ENCODE data around the gene AIP. TPM values are rescaled to one million over a fixed set of nuclear protein-coding genes. Genes with fewer than 3 reads are reported as not detected.
A peak's percentile ranks its signal among the peaks of the same experiment; 100 is the strongest.

AIP gene
- total and polyA plus RNA-seq, 2 donors (not counting 3 experiments of a cell fraction or from before 2014, with no cell fraction given): 46.3 to 114 TPM

- no peaks in the 10 kb centered on the region for H3K9me3 ChIP-seq (replicated peaks; ENCODE audit: control insufficient read depth, insufficient read depth, low read length)
- intact Hi-C loops (cut with micrococcal nuclease): loop anchor here (2.0 to 5.0 kb wide), 3 partner anchors 40 to 116 kb away; partner anchors contain the start of genes POLD4 and RPS6KB2
Observed at GRCh38 chr11:67468456-67468758, 14.4 kb upstream of the AIP start.

More at GRCh38 chr11:67468456-67468758, 14.4 kb upstream of the AIP start:
- H2AFZ ChIP-seq (ENCODE audit: low read depth, low read length): no peak overlapping the region
- CTCF ChIA-PET: interaction anchor here (0.8 to 2.6 kb wide), 7 partner anchors 8 to 123 kb away, joined by 3 to 26 read pairs (median 4); partner anchors contain the start of genes AIP, GPR152 and PPP1CA
- peaks cover 19% of the 10 kb centered on the region for H3K4me1 ChIP-seq (ENCODE audit: control insufficient read depth, extremely low read depth, insufficient read depth, low read length)
- no peak overlapping the region for H3K27ac ChIP-seq (ENCODE audit: insufficient read depth, low read depth, low read length)
- dilution Hi-C loops (cut with MboI; ENCODE audit: extremely low pct_ligation_motif_present, low sequenced_read_pairs): no loop called here
- POLR2A ChIA-PET: interaction anchor here (0.6 kb wide), 1 partner anchor 112 kb away, joined by 7 read pairs; no protein-coding TSS in a partner anchor
- H3K4me2 ChIP-seq (ENCODE audit: insufficient read depth, low read length): peak overlapping the region; percentile 52
- H3K36me3 ChIP-seq (ENCODE audit: control insufficient read depth in 2 of 2, extremely low read depth in 1 of 2, insufficient read depth in 2 of 2, low read length in 2 of 2): no peaks in the 10 kb centered on the region
- DNase-seq (ENCODE audit: low read depth, low spot score) (no peak), FAIRE-seq (no peak)
- H3K4me3 ChIP-seq (replicated peaks in 1 of 3; ENCODE audit: insufficient read depth in 1 of 3, low read depth in 1 of 3, low read length in 3 of 3): peak overlapping the region; percentile 64 to 79 (median 73)
- no peak for TF ChIP-seq MAX (IDR thresholded peaks at IDR 0.05; ENCODE audit: insufficient read depth, insufficient read length)
- TF ChIP-seq EZH2 (IDR thresholded peaks at IDR 0.05; ENCODE audit: borderline replicate concordance, low read depth, low read length, severe bottlenecking): no peak
- no peak for TF ChIP-seq FOS (IDR thresholded peaks at IDR 0.05; ENCODE audit: borderline replicate concordance, insufficient read depth, low read length)
- no peak for TF ChIP-seq GATA2 (IDR thresholded peaks at IDR 0.05; ENCODE audit: insufficient read depth, insufficient read length, low read depth, low read length)
- TF ChIP-seq POLR2AphosphoS5 (IDR thresholded peaks at IDR 0.05; ENCODE audit: insufficient read depth, low read depth, low read length): no peak
- TF ChIP-seq MYC (IDR thresholded peaks at IDR 0.05; ENCODE audit: low read depth, low read length): no peak
- no peak for TF ChIP-seq JUN (IDR thresholded peaks at IDR 0.05; ENCODE audit: borderline replicate concordance, insufficient read depth, insufficient read length, low read depth)
- TF ChIP-seq POLR2A (IDR thresholded peaks at IDR 0.05; ENCODE audit: low read depth, low read length): no peak
- no peak for TF ChIP-seq CTCF (IDR thresholded peaks at IDR 0.05; ENCODE audit: extremely low read depth in 1 of 2, insufficient read depth in 1 of 2, low read depth in 1 of 2, low read length in 2 of 2)
- H3K9ac ChIP-seq (replicated peaks; ENCODE audit: extremely low read depth, insufficient read depth, low read length): peak overlapping the region; percentile 54
- no peaks in the 10 kb centered on the region for H3K27me3 ChIP-seq (ENCODE audit: control insufficient read depth in 2 of 2, insufficient read depth in 2 of 2, low read length in 2 of 2)
- TSS peak; percentile 23 for BruUV-seq (replicated peaks)
- H4K20me1 ChIP-seq (replicated peaks; ENCODE audit: control insufficient read depth, extremely low read depth, insufficient read depth, low read length): no peaks in the 10 kb centered on the region
- no peaks in the 10 kb centered on the region for H3K9me1 ChIP-seq (replicated peaks; ENCODE audit: control insufficient read depth, extremely low read depth, insufficient read depth, low read length)
- H3K79me2 ChIP-seq (ENCODE audit: control insufficient read depth, insufficient read depth, low read length): no peaks in the 10 kb centered on the region

All from endothelial cell of umbilical vein (primary cell).